ENCODE results near the gene PAQR5.

- no peak for TF ChIP-seq CTCF (IDR thresholded peaks at IDR 0.05)
- TF ChIP-seq POLR2A (IDR thresholded peaks at IDR 0.05): no peak
These were observed 22.7 kb upstream of the PAQR5 start for GRCh38 chr15:69275933-69276560.

All from testis (tissue), 2 donors.